MM.1S (cell line): Measurements from ENCODE around the gene C13orf46.

Source experiments
- CTCF ChIP-seq: fragments of 300-600 bp; sonication (generic); IDR thresholded peaks from 2 replicates; pipeline ENCODE4 v1.5.1; 2016; ENCODE audit warnings: antibody characterized with exemption, low read length, mixed read lengths
- EZH2 ChIP-seq: fragments of 300-600 bp; sonication (generic); optimal IDR thresholded peaks from 2 replicates; pipeline ENCODE3; 2017; ENCODE audit warnings: low read depth, mild to moderate bottlenecking, antibody characterized with exemption, low read length, mixed read lengths

- TF ChIP-seq CTCF (no peak), EZH2 (no peak)
Observed at GRCh38 chr13:113991676-113992179, 17.9 kb upstream of the C13orf46 start.
